Ovary (tissue), 3 donors: ENCODE measurements around the gene RBFOX2.

Experiments
- POLR2A ChIP-seq: fragments of 450-650 bp; IDR thresholded peaks from one replicate; pipeline ENCODE4 v1.6.1; 2017; ENCODE audit warnings: antibody characterized with exemption, mild to moderate bottlenecking, moderate library complexity
- TF ChIP-seq, protein P1 (sequence below), 3 donors: fragments of 450-650 bp in 2 of 3; fragments of 200-600 bp in 1 of 3; IDR thresholded peaks; one replicate each; pipeline versions ENCODE4 v1.5.1 to v1.8.0; 2016 to 2022; ENCODE audit warnings: antibody characterized with exemption in 3 of 3, mild to moderate bottlenecking in 1 of 3
- donor health status: DM: no; HTN: no; CAD: no.

- no peak for TF ChIP-seq POLR2A
- TF ChIP-seq, protein P1, sequence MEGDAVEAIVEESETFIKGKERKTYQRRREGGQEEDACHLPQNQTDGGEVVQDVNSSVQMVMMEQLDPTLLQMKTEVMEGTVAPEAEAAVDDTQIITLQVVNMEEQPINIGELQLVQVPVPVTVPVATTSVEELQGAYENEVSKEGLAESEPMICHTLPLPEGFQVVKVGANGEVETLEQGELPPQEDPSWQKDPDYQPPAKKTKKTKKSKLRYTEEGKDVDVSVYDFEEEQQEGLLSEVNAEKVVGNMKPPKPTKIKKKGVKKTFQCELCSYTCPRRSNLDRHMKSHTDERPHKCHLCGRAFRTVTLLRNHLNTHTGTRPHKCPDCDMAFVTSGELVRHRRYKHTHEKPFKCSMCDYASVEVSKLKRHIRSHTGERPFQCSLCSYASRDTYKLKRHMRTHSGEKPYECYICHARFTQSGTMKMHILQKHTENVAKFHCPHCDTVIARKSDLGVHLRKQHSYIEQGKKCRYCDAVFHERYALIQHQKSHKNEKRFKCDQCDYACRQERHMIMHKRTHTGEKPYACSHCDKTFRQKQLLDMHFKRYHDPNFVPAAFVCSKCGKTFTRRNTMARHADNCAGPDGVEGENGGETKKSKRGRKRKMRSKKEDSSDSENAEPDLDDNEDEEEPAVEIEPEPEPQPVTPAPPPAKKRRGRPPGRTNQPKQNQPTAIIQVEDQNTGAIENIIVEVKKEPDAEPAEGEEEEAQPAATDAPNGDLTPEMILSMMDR (IDR thresholded peaks at IDR 0.05): no peak
Observed at GRCh38 chr22:35961480-35962295, 66.9 kb downstream of the RBFOX2 start.
